GM19023 (cell line): ENCODE results near the gene ATXN7L1.
"Not testable (repeated sequence)": the region's sequence is repeated elsewhere in the genome, so short reads cannot be mapped to it uniquely, and the experiment has no call there.

Experiments used
- ATAC-seq: cut with Tn5 transposase; IDR thresholded peaks from one replicate; pipeline ENCODE4 v1.9.1; 2021; ENCODE audit warnings: mild to moderate bottlenecking, moderate library complexity; ENCODE audit not compliant: unreplicated experiment

Gene ATXN7L1

DNA sequence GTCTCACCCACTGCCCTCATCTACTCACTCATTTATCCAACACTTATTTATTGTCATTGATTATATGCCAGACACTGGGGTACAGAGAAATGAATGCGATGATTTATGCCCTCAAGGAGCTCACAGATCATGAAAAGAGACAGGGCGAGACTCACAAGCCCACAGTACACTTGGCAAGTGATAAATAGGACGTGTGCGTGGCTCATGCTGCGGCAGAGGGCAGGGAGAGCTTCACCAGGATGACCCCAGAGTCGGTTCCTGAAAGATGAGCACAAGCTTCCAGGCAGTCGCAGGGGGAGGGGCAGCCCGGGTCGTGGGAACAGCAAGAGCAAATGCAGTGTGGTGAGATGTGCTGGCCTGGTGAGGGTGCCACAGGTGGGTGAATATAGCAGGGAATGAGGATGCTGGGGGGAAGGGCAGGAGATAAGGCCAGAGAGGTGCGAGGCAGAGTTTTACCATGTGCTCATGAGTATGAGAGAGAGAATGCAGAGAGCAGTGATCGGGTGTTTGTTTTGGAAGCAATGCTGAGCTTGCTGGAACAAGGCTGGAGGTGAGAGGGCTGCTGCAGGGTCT is 70.9 kb downstream of the ATXN7L1 start:
- ATAC-seq = no peak

DNA sequence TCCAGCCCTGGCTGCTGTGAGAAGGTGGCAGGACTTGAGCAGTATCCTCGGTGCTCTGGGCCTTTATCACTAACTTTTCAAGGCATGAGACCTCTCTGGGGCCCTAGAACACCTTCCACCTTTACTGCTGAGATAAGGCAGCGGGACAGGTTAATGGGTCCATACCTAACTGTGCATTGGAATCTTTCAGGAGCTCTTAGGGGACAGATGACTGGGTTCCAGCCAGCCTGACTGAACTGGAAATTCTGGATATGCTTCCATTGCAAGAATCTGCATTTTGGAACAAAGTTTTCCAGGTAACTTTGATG is 73.0 kb downstream of the ATXN7L1 start:
- no peak for ATAC-seq

DNA sequence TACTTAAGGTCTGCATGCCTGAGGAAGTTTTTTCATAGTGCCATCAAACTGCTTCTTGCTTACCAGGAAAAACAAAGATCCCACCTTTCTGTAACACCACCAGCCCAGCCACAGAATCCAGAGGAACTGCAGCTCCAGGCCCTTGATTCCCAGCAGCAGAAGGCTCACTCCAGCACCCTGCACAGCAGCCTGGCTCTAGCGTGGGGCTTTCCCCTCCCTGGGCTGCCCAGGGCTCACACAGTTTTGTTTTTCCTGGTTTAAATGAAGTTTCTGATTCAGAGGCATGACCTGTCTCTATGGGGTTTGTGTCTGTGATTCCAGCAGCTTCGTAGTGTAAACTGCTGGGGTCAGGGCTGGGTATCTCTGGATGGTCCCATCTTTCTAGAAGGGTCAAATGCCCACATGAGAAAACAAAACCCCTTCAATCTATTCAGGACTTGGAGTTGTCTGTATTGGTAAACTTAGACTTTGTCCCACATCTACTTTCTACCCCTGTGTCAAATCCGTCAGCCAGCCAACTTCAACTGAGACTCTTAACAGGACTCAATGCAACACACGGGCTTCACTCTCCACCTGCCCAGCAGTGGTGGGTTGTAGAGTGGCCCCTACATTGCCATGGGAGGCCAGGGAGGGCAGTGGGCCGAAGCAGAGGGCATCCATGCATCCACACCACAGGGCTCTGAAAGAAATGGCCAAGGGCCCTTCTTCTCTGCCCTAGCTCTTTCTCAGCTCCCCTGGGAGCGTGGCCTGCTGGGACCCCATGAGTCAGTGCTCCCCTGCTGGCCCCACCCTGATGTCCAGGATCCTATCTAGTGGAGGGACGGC is 73.6 kb downstream of the ATXN7L1 start:
- ATAC-seq = no peak

DNA sequence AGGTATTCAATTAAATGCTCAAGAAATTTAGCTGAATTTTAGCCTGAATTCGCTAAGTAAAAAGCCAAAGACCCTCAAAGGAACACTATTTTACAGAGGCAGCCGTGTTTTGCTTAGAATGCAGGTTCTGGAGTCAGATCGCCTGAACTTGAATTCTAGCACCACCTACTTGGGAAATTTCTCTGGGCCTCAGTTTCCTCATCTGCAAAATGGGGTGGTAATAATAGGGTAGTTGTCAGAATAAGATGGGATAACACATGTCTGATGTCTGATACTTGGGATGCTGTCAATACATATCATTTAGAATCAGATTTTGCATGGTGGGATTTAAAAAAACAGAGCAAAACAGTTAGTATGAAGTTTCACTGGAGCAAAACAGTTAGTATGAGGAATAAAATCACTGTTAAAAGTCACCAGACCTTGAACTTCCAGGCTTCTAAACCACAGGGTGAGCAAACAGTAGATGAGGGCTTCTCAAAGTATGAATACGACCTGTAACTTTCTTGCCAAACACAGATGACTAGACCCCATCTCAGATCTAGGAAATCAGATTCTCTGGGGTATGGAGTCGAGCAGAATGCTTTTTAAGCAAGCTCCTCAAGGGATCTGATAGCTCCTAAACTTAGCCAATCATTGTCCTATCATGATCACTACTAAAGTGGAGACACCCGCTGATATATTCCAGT is 75.4 kb downstream of the ATXN7L1 start:
- no peak for ATAC-seq

DNA sequence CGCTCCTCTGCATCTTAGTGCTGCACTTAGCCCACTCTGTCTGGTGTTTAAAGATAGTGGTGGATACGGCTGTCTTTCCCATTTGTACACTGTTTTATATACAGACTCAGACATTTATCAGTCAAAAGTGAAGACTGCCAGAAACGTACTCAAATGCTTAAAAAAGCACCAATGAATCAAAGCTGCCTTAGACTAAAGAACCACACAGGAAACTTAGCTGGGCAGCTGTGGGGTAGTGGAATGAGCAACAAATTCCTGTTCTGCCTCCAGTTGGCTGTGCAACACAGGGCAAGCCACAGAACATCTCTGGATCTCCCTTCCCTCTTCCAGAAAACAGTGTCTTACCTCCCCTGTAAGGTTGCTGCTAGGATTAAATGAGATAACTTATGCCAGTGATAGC is 76.0 kb downstream of the ATXN7L1 start:
- ATAC-seq = no peak

DNA sequence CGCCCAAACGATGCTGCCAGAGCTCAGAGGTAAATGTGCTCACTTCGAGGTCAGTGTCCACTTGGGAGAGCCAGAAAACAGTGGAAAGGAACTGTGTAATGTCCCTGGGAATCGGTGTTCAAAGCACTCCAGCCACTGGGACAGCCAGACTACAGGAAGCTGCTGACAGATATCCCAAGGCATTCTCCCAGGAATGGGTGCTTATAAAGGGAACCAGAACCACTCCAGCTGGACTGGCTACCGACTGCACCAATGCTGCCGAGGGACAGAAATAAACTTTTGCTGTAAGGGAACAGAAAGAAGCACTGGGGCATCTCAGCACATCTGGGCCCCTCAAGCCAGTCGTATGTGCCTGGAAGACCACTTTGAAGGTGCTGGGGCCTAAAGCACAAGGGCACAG is 76.7 kb downstream of the ATXN7L1 start:
- no peak for ATAC-seq

DNA sequence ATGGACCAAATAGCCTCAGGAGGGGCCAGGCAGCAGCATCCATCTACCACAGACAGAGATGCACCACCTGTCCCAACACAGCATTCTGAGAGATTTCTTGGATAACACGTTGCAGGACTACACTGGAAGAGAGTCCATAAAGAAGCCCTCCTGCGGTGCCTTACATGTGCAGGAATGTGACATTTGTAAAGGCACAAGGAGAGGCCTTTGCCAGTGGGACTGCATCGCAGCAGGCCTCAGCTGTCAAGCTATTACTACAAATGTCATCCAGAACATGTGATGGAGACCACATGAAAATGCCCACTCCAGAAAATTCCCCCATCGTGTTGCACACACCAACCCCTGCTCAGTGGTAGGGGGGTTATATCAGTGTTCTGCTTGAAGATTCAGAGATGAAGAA is 77.4 kb downstream of the ATXN7L1 start:
- no peak for ATAC-seq

DNA sequence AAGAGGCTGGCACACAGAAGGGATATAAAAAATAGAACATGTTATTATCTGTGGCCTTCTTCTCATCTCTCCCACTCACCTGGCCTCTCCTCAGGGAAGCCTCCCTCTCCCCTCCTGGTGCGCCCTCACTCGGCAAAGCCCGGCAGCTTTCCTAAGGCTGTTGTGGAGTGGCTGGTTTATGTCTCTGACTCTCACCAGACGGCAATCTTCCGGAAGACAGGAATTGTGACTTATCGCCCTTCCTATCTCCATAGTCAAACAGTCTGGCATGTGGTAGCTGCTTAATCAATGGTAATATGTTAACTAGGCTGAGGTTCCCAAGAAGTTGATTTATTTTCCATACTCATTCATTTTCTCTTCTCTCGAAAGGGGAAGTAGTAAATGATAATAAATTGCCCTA is 78.7 kb downstream of the ATXN7L1 start:
- no peak for ATAC-seq

DNA sequence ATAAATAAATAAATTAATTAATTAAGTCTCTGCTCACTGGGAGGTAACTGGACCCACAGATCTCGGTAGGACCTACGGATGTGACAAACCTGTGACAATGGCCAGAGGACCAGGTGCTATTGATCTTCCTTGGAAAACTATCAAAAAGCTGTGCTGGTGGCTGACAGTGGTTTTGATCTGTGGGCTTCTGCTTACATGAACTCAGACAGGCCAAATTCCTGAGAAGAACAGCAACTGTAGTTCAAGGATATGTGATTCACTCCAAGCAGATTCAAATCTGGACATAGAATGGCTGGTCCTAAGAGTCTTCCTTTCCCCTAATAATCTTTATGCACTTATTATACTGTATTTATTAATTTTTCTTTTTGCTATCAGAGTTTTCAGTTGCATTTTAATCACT is 80.0 kb downstream of the ATXN7L1 start:
- no peak for ATAC-seq

DNA sequence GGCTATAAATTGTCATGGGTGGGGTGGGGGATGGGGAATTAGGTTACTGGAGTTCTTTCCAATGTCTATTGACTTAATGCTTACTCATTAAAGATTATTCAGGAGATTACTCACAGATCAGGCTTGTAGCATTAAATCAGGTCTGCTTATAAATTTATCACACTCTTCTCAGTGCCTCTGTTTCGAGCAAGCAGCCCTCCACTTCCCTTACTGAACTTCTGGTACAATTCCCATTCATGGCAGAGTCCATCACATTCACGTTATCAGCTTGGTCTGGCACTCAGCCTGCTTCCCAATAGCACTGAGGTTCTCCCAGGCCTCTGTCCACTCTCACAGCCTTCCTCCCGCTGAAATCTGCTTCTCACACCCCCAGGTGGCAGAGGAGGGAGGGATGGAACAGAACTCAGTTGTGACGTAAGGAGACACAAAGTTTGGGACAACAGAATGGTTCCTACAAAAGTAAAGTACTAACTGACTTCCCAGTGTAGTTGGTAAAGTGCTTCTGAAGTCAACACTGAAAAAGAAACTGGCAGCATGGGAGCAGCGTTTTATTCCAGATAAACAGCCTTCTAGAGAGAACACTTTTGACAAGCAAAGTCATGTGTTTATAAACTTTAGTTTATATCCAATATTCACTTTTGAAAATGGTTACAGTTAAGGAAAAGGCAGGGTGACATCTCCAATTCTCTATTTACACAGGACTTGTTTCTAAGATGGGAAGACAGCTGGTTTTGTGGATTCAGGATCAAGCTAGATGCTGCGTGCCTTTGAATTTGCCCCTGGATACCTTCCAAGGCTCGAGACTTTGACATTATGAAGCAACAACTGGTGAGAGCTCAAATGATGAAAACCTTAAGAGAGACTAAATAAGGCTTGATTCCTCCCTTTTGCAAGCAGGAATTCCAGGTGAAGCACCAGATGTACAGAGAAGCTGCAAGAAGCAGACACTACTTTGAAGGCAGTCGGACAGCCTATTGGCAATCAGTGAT is 81.4 kb downstream of the ATXN7L1 start:
- ATAC-seq = no peak

DNA sequence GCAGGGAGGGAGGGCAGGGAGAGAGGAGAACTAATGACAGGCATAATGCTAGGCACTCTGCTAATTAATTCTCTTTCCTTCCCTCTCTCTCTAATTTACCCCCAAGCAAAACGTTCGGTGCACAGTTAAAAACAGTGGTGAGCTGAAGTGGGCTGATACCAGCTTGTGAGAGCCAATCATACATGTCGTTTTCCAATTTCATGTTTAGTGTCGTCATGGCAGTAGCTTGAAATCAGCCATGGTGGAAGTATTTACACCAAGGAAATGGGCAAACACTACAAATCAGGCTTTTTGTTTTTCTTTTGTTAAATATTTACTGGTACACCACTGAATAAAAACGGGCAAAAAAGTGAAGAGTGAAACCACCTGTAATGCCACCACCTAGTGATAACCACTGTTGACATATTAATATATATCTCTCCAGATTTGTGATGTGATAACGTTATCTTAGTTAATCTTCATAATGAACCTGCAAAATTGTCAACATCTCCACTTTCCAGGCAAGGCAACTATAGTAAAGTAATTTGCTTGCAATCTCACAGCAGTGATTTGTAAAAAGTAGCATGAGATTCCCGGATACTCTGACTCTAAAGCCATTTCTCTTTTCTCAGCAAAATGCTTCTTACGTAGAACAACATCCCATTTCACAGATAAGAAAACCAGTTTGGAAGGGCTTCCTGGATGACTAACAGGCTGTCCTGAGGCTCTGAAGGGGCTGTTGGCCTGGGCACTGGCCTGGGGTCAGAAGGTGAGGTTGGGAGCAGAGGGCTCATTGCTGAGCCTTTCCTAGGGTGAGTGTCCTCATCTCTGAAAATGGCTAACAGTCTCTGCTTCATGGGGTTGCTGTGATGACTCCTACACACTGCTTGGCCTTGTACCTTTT is 83.7 kb downstream of the ATXN7L1 start:
- no peak for ATAC-seq

DNA sequence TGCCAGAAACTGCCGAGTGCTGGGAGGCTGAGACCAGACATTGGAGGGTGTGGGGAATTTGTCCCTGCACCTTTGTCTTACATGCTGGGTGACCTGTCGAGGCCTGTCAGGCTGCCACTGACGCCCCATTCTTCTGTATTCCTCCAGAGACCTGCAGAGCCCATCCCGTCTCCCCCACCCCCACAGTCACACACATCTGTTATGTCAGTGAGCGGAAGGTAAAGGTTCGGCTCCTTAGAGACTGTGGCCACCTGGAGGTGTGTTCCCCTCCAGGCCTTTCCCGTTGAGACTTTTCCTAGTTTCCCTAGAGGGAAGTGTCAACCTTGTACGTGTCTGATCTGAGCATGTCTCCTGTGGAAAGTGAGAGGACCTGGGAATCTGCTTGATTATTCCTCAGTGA is 84.5 kb downstream of the ATXN7L1 start:
- ATAC-seq = no peak

DNA sequence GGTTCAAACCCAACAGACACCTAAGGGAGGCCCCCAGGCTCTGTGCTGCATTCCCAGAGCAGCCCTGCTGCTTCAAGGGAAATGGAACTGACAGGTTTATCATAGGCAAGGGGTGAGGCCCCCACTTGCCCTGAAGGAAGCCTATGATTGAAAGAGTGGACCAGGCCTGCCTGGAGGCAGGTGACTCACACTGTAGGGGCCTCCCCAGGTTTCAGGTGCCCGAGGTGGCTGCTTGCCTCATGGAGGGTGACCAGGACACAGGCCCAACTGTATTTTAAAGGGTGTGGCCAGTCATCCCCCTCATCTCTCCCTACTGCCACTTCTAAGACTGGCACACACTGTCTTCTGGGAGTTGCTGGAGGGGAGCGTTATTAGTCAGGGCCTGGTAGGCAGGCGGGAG is 85.4 kb downstream of the ATXN7L1 start:
- ATAC-seq = no peak

DNA sequence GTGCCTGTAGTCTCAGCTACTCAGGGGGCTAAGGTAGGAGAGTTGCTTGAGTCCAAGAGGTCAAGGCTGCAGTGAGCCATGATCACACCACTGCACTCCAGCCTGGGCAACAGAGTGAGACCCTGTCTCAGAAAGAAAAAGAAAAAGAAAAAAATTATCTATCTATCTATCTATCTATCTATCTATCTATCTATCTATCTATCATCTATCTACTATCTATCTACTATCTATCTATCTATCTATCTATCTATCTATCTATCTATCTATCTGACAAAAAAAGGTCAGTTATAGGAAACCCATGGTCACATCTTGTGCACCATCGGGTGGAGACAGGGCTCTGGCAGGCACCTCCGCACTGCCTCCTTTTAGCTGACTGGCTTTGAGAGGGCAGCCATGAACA is 85.9 kb downstream of the ATXN7L1 start:
- not testable (repeated sequence) for ATAC-seq

DNA sequence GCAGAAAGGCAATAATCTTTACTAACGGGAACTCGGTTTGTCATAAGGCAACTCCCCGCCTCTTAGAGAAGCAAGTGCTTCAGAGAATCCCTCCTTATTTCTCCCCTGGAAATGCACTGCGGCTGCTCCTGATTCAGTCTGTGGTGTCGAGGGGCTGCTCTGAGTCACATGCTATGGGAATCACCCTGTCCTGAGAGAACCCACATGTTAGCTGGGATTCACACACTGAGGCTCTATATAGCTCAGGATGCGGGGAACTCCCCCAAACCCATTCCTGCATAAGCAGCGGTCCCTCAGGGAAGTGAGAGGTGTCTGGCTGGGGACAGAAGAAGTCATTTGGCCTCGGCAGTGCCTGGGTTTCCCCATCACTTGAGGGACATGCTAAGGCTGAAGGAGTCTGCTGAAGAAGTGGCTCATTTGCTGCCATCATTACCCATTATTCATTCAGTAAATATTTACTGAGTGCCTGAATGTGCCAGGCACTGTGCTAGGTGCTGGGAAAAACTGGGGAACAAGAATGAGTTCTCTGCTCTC is 87.5 kb downstream of the ATXN7L1 start:
- ATAC-seq = no peak

DNA sequence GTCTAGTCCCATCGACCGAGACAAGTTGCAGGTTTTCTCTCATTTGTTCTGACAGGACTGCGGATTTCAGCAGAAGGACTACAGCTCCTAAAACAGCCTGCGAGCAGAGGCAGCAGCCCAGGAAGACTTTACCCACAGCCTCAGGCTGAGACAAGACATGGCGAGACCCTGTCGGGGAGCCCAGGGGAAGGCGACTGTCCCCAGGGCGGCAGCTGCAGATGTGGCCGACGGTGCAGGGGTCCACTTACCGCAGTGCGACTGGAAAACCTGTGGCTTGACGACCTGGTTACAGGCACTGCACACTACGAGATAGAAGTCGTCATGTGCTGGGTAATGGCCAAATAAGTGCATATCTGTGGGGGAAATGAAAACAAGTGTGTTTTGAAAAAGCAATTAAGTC is 88.0 kb downstream of the ATXN7L1 start:
- no peak for ATAC-seq

DNA sequence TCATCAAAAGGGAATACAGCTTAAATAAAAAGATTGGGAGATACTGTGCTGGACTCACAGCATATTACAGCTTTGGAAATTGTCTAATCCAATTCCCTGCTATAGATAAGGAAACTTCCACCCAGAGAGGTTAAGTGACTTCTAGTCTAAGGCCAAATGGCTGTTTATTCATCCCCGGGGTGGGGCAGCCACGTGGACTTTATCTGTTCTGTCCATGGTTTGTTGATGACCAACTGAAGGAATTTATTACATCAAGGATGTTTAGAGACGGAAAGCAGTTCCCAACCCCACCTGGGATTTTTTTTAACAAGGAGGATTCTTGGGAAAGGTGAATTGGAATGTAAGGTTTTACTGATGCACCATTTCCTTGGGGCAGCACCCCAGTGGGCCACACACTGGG is 88.6 kb downstream of the ATXN7L1 start:
- ATAC-seq = no peak

DNA sequence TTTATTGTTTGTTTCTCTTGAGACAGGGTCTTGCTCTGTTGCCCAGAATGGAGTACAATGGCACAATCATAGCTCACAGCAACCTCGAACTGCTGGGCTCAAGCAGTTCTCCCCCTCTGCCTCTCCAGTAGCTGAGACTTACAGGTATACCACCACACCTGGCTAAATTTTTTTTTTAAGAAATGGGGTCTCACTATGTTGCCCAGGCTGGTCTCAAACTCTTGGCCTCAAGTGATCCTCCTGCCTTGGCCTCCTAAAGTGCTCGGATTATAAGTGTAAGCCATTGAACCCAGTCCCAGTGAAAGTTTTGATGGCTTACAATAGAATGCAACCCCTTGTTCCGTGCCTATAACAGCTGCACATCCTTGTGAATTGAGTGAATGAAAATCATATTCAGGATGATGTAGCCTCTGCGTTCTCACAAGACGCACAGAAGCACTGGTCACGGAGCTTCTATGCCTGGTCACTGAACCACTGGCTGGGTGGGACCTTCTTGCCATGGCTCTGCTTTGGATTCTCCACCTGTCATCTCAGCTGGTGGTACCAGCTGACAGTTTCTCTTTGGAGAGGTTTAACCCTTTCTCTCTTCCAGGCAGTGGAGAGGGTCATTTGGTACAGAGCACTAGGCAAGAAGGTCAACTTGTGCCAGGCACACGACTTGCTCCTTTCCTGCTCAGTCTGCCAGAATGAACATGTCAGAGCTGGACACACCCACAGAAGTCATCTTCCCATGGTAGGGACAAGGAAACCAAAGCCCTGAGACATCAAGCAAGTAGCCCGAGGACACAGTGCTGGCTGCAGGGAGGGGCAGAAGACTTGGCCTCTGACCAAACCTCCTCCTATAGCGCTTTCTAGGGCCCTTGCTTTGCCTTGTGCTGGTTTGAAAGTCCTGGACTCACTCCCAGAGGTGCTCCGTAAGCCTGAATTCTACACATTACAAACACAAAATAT is 89.6 kb downstream of the ATXN7L1 start:
- ATAC-seq = no peak
